Adipocyte (in vitro differentiated cells): ENCODE data around the gene BAZ2B.
"Not testable (repeated sequence)": the region's sequence is repeated elsewhere in the genome, so short reads cannot be mapped to it uniquely, and the experiment has no call there.

Experiments
- DNase-seq: peaks from one replicate; pipeline ENCODE4 v3.0.0-alpha.2; 2015; ENCODE audit warnings: low read depth
- H3K27me3 ChIP-seq: replicated peaks from 2 replicates; pipeline ENCODE4 v1.7.0; 2013; ENCODE audit warnings: mild to moderate bottlenecking, low read length, moderate library complexity; ENCODE audit not compliant: control insufficient read depth, insufficient read depth
- H3K36me3 ChIP-seq: 2 replicates; pipeline ENCODE4 v1.7.0; 2013; ENCODE audit warnings: low read length, mild to moderate bottlenecking, moderate library complexity; ENCODE audit not compliant: control insufficient read depth, insufficient read depth, severe bottlenecking
- H3K4me1 ChIP-seq: 2 replicates; pipeline ENCODE4 v1.7.0; 2013; ENCODE audit warnings: mild to moderate bottlenecking, low read length, moderate library complexity; ENCODE audit not compliant: control insufficient read depth, insufficient read depth
- H3K4me3 ChIP-seq: 2 replicates; pipeline ENCODE4 v1.7.0; 2013; ENCODE audit warnings: mild to moderate bottlenecking, low read length, moderate library complexity
- H3K9ac ChIP-seq: 2 replicates; pipeline ENCODE4 v1.7.0; 2013; ENCODE audit warnings: mild to moderate bottlenecking, low read length, moderate library complexity
- H3K9me3 ChIP-seq: 2 replicates; pipeline ENCODE4 v1.7.0; 2013; ENCODE audit warnings: mild to moderate bottlenecking, low read length, moderate library complexity; ENCODE audit not compliant: control insufficient read depth

Gene BAZ2B

DNA sequence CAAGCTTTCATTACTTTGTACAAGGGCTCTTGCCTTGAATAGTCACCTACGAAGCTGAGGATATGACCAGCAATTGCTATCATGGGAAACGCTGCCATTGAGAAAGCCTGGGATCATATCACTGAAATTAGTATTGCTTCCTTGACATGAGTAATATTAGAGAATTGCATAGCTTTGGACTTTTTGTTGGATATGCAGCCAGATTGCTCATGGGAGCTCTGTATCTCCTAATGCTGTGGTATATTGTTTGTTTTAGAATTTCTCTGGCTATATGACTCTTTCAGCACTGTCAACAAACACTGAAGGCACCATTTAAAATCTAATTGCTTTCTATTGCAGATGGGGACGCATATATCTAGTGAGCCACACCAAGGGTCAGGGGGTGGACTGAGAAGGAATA lies 249.8 kb downstream of the BAZ2B start:
- H3K27me3 ChIP-seq, result no peaks in the 10 kb centered on the region
- DNase-seq, result no peak
- no peak overlapping the region for H3K4me3 ChIP-seq
- no peaks in the 10 kb centered on the region for H3K4me1 ChIP-seq
- no peaks in the 10 kb centered on the region for H3K9me3 ChIP-seq
- H3K36me3 ChIP-seq, result peaks cover 45% of the 10 kb centered on the region
- no peak overlapping the region for H3K9ac ChIP-seq

DNA sequence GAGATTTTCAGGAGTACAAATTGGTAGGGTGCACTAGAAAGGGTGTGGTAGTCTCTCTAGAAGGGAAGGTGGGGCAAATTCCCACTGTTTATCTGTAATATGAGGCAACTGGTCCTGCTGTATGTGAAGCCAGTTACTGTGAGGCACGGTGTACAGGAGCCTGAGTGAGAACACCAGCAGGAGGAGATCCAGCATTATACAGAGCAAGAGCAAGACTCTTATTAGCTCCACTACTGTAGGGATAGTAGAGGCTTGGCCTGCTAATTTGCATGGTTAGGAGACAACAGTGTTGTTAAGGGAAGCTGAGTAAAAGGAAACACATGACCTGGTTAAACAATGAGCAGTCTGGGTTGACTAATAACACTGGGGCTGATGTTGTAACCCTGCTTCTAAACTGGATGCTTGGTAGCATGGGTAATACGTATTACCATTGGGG lies 253.5 kb downstream of the BAZ2B start:
- no peaks in the 10 kb centered on the region for H3K9me3 ChIP-seq
- no peak overlapping the region for H3K9ac ChIP-seq
- peaks cover 25% of the 10 kb centered on the region for H3K36me3 ChIP-seq
- no peaks in the 10 kb centered on the region for H3K27me3 ChIP-seq
- H3K4me3 ChIP-seq, result no peak overlapping the region
- DNase-seq, result no peak
- H3K4me1 ChIP-seq, result no peaks in the 10 kb centered on the region

DNA sequence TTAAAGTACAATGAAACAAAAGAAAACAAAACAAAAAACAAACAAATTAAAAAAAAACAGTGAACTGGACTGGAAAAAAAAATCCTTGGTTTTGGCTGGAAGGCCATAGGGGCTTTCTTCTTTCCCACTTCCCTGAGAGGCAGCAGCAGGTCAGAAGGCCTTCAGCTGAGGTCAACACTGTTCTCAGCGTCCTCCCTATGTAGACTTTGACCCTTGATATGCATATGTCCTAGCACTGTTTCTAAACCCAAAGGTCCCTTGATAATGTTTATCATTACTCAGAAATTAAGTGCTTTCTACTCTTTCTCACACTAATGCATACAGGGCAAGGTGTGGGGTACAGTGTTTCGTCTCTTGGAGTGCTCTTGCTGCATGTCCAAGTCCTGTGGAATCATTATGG lies 254.3 kb downstream of the BAZ2B start:
- Histone ChIP-seq H3K4me3 (no peak overlapping the region), H3K27me3 (no peaks in the 10 kb centered on the region), H3K4me1 (no peaks in the 10 kb centered on the region), H3K9ac (no peak overlapping the region), H3K9me3 (no peaks in the 10 kb centered on the region), H3K36me3 (peaks cover 24% of the 10 kb centered on the region)
- DNase-seq, result no peak

DNA sequence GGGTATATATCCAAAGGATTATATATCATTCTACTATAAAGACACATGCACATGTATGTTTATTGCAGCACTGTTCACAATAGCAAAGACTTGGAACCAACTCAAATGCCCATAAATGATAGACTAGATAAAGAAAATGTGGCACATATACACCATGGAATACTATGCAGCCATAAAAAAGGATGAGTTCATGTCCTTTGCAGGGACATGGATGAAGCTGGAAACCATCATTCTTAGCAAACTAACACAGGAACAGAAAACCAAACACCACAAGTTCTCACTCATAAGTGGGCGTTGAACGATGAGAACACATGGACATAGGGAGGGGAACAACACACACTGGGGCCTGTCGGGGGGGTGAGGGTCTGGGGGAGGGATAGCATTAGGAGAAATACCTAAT lies 254.7 kb downstream of the BAZ2B start:
- H3K9ac ChIP-seq, DNase-seq, H3K27me3 ChIP-seq, H3K4me3 ChIP-seq, H3K4me1 ChIP-seq, H3K9me3 ChIP-seq: not testable (repeated sequence)
- peaks cover 24% of the 10 kb centered on the region for H3K36me3 ChIP-seq

DNA sequence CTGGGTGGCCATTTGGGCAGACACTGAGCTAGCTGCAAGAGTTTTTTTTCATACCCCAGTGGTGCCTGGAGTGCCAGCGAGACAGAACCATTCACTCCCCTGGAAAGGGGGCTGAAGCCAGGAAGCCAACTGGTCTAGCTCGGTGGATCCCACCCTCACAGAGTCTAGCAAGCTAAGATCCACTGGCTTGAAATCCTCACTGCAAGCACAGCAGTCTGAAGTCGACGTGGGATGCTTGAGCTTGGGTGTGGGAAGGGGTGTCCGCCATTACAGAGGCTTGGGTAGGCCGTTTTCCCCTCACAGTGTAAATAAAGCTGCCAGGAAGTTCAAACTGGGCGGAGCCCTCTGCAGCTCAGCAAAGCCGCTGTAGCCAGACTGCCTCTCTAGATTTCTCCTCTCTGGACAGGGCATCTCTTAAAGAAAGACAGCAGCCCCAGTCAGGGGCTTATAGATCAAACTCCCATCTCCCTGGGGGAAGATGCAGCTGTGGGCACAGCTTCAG lies 260.2 kb downstream of the BAZ2B start:
- no peaks in the 10 kb centered on the region for H3K27me3 ChIP-seq
- H3K4me3 ChIP-seq, result no peak overlapping the region
- no peaks in the 10 kb centered on the region for H3K9me3 ChIP-seq
- DNase-seq, result no peak
- H3K36me3 ChIP-seq, result peaks cover 13% of the 10 kb centered on the region
- H3K9ac ChIP-seq, result no peak overlapping the region
- no peaks in the 10 kb centered on the region for H3K4me1 ChIP-seq

DNA sequence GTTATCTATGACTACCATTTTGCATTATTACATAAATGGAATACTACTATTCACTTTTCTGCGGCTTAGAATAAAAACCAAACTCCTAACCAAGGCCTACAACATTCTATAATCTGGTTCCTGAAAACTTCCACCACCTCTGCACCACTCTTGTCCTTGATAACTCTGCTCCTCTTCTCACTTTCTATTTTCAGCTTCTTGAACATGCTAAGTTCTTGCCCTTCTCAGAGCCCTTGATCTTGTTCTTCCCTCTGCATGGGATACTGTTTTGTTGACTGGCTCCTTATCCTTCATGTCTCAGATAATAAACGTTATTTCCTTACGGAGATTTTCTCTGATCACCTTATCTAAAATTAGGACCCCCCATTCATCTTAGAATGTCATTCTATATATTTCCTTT lies 264.4 kb downstream of the BAZ2B start:
- Histone ChIP-seq H3K9me3 (no peaks in the 10 kb centered on the region), H3K36me3 (peaks cover 39% of the 10 kb centered on the region), H3K27me3 (no peaks in the 10 kb centered on the region), H3K4me1 (no peaks in the 10 kb centered on the region), H3K4me3 (no peak overlapping the region), H3K9ac (no peak overlapping the region)
- DNase-seq, result no peak

DNA sequence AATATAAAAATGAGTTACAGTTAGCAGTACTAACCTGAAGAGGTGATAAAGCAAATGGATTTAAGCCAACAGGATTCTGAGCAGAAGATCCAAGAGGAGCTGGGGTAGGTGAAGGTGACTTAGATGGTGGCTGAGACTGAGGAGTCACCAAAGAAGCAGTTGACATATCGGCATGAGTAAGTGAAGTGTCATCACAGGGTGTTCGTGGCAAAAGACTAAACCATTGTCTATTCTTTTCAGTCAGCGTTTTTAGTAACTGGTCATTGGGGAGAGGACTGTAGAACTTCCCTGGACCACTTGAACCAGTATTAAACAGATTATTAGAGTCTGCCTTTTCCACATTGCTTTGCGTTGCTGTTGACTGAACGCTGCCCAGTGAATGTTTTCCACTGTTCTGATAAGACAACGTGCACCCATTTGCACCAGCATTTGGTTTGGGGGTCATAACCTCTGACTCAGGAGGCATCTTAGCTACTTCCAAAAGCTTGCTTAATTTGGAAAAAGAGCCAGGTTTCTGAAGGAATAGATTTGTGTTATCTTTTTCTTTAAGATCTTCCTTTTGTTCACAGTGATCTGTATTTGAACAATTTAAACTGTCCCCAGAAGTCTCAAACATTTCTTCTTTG lies 266.6 kb downstream of the BAZ2B start:
- Histone ChIP-seq H3K27me3 (no peaks in the 10 kb centered on the region), H3K36me3 (peaks cover 36% of the 10 kb centered on the region), H3K9me3 (no peaks in the 10 kb centered on the region), H3K4me3 (no peak overlapping the region), H3K4me1 (no peaks in the 10 kb centered on the region), H3K9ac (no peak overlapping the region)
- DNase-seq, result no peak

DNA sequence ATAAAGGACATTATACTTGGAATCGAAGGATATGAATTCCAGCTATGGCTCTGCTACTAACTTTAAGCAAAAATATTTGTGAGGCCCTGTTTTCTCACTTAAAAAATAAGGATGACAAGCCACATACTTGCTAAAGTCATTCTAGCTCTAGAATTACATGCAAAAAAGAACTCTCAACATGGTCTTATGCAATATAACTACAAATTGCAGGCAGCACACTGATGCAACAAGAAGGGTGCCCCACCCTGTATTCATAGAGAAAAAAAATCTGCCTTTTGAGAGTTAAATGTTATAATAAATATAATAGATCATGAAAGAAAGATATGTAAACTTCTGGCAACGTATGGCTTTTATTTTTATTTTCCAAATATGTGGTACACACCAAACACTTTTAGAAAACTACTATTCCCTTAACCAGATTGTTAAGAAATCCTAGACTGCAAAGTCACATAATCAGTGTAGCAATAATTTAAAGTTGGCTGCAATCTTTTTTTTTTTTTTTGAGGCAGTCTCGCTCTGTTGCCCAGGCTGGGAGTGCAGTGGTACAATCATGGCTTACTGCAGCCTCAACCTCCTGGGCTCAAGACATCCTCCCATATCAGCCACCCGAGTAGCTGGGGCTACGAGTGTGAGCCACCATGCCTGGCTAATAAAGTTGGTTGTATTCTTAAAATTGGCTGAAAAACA lies 289.6 kb downstream of the BAZ2B start:
- Histone ChIP-seq H3K4me3 (no peak overlapping the region), H3K36me3 (peaks cover 34% of the 10 kb centered on the region)
- DNase-seq, result peak; percentile 91

DNA sequence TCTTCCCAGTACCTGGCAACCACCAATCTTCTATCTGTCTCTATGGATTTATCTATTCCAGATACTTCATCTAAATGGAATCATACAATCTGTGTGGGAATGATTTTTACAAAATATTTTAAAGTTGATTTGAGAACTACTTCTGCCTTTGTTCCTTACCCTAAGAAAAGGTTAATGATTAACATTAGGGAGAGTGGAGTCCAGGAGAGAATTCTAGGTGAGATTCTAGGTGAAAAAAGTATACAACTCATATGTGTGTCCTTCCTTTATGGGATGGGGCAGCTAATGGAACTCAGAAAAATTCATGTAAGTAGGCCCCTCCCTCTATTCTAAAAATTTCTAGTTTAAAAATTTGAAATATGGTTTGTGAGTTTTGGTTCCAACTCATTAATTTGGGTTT lies 293.9 kb downstream of the BAZ2B start:
- H3K9ac ChIP-seq, result no peak overlapping the region
- H3K9me3 ChIP-seq, result no peaks in the 10 kb centered on the region
- DNase-seq, result no peak
- H3K4me3 ChIP-seq, result no peak overlapping the region
- H3K36me3 ChIP-seq, result peaks cover 22% of the 10 kb centered on the region
- H3K4me1 ChIP-seq, result peaks cover 17% of the 10 kb centered on the region
- H3K27me3 ChIP-seq, result no peaks in the 10 kb centered on the region

More for the DNA sequence above, 289.6 kb downstream of the BAZ2B start:
- H3K9me3 ChIP-seq, result no peaks in the 10 kb centered on the region
- H3K9ac ChIP-seq, result peak overlapping the region; percentile 73
- H3K4me1 ChIP-seq, result peaks cover 17% of the 10 kb centered on the region
- no peaks in the 10 kb centered on the region for H3K27me3 ChIP-seq

DNA sequence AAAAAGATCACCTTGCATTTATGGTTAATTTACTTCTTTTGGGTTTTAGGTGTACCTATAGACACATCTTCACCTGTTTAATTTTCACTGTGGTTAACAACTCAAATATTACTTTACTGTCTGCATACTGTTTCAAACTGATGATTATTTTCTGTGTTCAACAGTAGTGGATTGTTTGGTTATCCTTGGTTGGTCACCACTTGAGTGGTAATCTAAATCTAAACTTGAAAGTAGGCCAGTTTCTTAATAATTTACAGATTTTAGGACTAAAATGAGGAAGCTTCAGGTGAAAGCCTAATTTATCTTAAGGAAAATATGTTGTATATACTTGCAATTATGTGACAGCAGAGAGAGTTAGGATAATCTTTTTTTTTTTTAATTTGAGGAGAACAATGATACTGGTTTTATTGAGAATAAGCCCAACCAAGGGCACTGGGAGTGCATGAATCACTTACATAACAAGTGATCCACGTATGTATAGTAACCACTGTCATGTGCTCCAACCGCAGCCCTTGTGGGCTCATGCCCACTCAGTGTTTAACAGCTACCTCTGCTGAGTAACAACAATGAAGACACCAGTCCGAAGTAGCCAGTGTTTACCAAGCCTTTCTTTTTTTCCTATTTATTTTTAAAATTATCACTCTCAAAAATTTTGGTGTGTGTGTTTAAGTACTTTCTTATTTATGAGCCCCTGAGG lies 298.8 kb downstream of the BAZ2B start:
- H3K27me3 ChIP-seq, result no peaks in the 10 kb centered on the region
- H3K4me1 ChIP-seq, result no peaks in the 10 kb centered on the region
- no peak overlapping the region for H3K4me3 ChIP-seq
- no peak overlapping the region for H3K9ac ChIP-seq
- H3K36me3 ChIP-seq, result peaks cover 18% of the 10 kb centered on the region
- no peak for DNase-seq
- H3K9me3 ChIP-seq, result no peaks in the 10 kb centered on the region

DNA sequence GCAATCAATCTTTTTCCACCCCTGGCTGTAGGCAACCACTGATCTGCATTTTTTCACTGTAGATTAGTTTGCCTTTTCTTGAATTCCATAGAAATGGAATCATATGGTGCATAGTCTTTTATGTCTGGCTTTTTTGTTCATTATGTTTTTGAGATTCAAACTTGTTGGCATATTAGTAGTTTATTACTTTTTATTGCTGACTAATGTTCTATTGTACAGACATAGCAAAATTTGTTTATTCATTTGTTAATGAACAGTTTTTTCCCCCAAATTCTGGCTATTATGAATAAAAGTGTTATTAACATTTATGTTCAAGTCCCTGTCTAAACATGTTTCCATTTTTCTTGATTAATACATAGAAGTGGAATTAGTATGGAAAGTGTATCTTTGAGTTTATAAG lies 308.4 kb downstream of the BAZ2B start:
- Histone ChIP-seq H3K9ac (no peak overlapping the region), H3K27me3 (no peaks in the 10 kb centered on the region), H3K9me3 (no peaks in the 10 kb centered on the region), H3K4me1 (no peaks in the 10 kb centered on the region), H3K36me3 (no peaks in the 10 kb centered on the region), H3K4me3 (no peak overlapping the region)
- no peak for DNase-seq
